HepG2 (cell line): ENCODE measurements around the gene MYL11. TPM values are rescaled to one million over a fixed set of nuclear protein-coding genes. Genes with fewer than 3 reads are reported as not detected.

Experiments used
- CAMTA2 ChIP-seq: sonication (generic); formaldehyde crosslinking; IDR thresholded peaks from 2 replicates; pipeline ENCODE4 v1.4.0; 2020; ENCODE audit warnings: mild to moderate bottlenecking, missing genetic modification reagents, borderline replicate concordance
- CSRNP2 ChIP-seq: sonication (generic); formaldehyde crosslinking; conservative IDR thresholded peaks from 2 replicates; pipeline ENCODE4 v1.8.0; 2022; ENCODE audit warnings: low read depth, missing genetic modification reagents
- E2F5 ChIP-seq: sonication (generic); formaldehyde crosslinking; conservative IDR thresholded peaks from 2 replicates; pipeline ENCODE4 v1.4.0; 2020; ENCODE audit warnings: missing genetic modification reagents
- HDAC2 ChIP-seq: sonication (generic); formaldehyde crosslinking; IDR thresholded peaks from 2 replicates; pipeline ENCODE4 v1.4.0; 2020; ENCODE audit warnings: missing genetic modification reagents
- HMGXB3 ChIP-seq: sonication (generic); formaldehyde crosslinking; IDR thresholded peaks from 2 replicates; pipeline ENCODE4 v1.4.0; 2020; ENCODE audit warnings: missing genetic modification reagents, borderline replicate concordance
- IRF9 ChIP-seq: sonication (generic); formaldehyde crosslinking; IDR thresholded peaks from 2 replicates; pipeline ENCODE4 v1.8.0; 2022; ENCODE audit warnings: missing genetic modification reagents, mild to moderate bottlenecking, borderline replicate concordance
- NFIC ChIP-seq: IDR thresholded peaks from 2 replicates; pipeline ENCODE4 v1.6.1; 2012; ENCODE audit warnings: mild to moderate bottlenecking, low read length, inconsistent platforms
- PLSCR1 ChIP-seq: sonication (generic); formaldehyde crosslinking; IDR thresholded peaks from 2 replicates; pipeline ENCODE4 v1.5.0; 2020; ENCODE audit warnings: missing genetic modification reagents, mild to moderate bottlenecking, borderline replicate concordance
- POLR2AphosphoS2 ChIP-seq: IDR thresholded peaks from 2 replicates; pipeline ENCODE4 v1.6.1; 2011; ENCODE audit warnings: low read depth, low read length, improper control_type of control experiment
- RAD21 ChIP-seq: fragments of 450-650 bp; formaldehyde crosslinking; IDR thresholded peaks from 2 replicates; pipeline ENCODE4 v1.5.0; 2020; ENCODE audit warnings: mild to moderate bottlenecking
- RAD51 ChIP-seq: fragments of 450-650 bp; IDR thresholded peaks from 2 replicates; pipeline ENCODE4 v1.6.1; 2016; ENCODE audit warnings: borderline replicate concordance
- SIN3A ChIP-seq: IDR thresholded peaks from 2 replicates; pipeline ENCODE4 v1.6.1; 2011; ENCODE audit warnings: low read depth, mild to moderate bottlenecking, control low read depth, low read length, borderline replicate concordance
- SMARCC2 ChIP-seq: fragments of 450-650 bp; IDR thresholded peaks from 2 replicates; pipeline ENCODE4 v1.6.1; 2017; ENCODE audit warnings: antibody characterized with exemption, mild to moderate bottlenecking
- SRSF4 ChIP-seq: fragments of 200-400 bp; formaldehyde crosslinking; IDR thresholded peaks from one replicate; pipeline ENCODE4 v1.6.1; 2018; ENCODE audit warnings: mild to moderate bottlenecking, low read depth, low read length, moderate library complexity; ENCODE audit not compliant: poor library complexity, severe bottlenecking
- THAP7 ChIP-seq: sonication (generic); formaldehyde crosslinking; IDR thresholded peaks from 2 replicates; pipeline ENCODE4 v1.8.1; 2023; ENCODE audit warnings: mild to moderate bottlenecking, missing genetic modification reagents
- U2AF1 ChIP-seq: fragments of 200-400 bp; formaldehyde crosslinking; optimal IDR thresholded peaks from 2 replicates; pipeline ENCODE3; 2017; ENCODE audit warnings: mild to moderate bottlenecking, low read depth, low read length
- ZIK1 ChIP-seq: sonication (generic); formaldehyde crosslinking; IDR thresholded peaks from 2 replicates; pipeline ENCODE4 v1.5.0; 2020; ENCODE audit warnings: mild to moderate bottlenecking, low read depth, missing genetic modification reagents, borderline replicate concordance
- ZNF432 ChIP-seq: sonication (generic); formaldehyde crosslinking; IDR thresholded peaks from 2 replicates; pipeline ENCODE4 v1.5.0; 2020; ENCODE audit warnings: missing genetic modification reagents, mild to moderate bottlenecking, borderline replicate concordance
- ZNF629 ChIP-seq: sonication (generic); formaldehyde crosslinking; conservative IDR thresholded peaks from 2 replicates; pipeline ENCODE4 v1.5.0; 2020; ENCODE audit warnings: missing genetic modification reagents
- polyA plus RNA-seq, 8 experiments: library from polyadenylated mRNA; depleted of rRNA in 3 of 8; stranded (reverse) in 7 of 8; unstranded in 1 of 8; fragments of >200 nt; fragmentation: Illumina TruSeq in 4 of 8; extraction: Trizol in 4 of 8; gene quantifications; 2 replicates each; pipeline versions ENCODE4 v1.2.1 to v1.2.3, GENCODE V29; 2011 to 2016; ENCODE audit warnings: low read depth in 4 of 8, missing spikeins in 1 of 8, mixed read lengths in 1 of 8; ENCODE audit not compliant: insufficient read depth in 1 of 8
- total RNA-seq, 5 experiments: library from RNA; depleted of rRNA; stranded (reverse); fragments of >200 nt; fragmentation: Illumina TruSeq; extraction: Trizol; gene quantifications; 2 replicates each; pipeline ENCODE4 v1.2.3, GENCODE V29; 2016; ENCODE audit warnings: low read depth in 1 of 5

The MYL11 gene
- total and polyA plus RNA-seq, 2 of the 13 experiments (the other 11 are each of a cell fraction or from before 2014, with no cell fraction given) = not detected

GRCh38 chr16:30395155-30395991 is 20.8 kb downstream of the MYL11 start, which contains the start of gene ZNF48 (continued):
- TF ChIP-seq IRF9 (CRISPR knock-in tag) = peak; percentile 81
- peak; percentile 54; the same call in 1 of the 2 replicates for TF ChIP-seq CAMTA2 (CRISPR knock-in tag)
- TF ChIP-seq THAP7 (CRISPR knock-in tag) = peak; percentile 77
- peak; percentile 46 for TF ChIP-seq HDAC2 (CRISPR knock-in tag)
- no peak for TF ChIP-seq SMARCC2
- no peak; the same call in 1 of the 2 replicates for TF ChIP-seq NFIC
- TF ChIP-seq HMGXB3 (CRISPR knock-in tag) = no peak; the same call in 1 of the 2 replicates
- TF ChIP-seq ZNF629 (CRISPR knock-in tag) = no peak; the same call in 1 of the 2 replicates
- TF ChIP-seq ZNF432 (CRISPR knock-in tag) = no peak
- no peak for TF ChIP-seq SRSF4
- TF ChIP-seq RAD51 = no peak
- peak; percentile 92 for TF ChIP-seq RAD21 (CRISPR knock-in tag)
- no peak; the same call in 1 of the 2 replicates for TF ChIP-seq E2F5 (CRISPR knock-in tag)
- 0 out of 2 replicates have a peak, but pooled peaks have one; percentile 40 for TF ChIP-seq ZIK1 (CRISPR knock-in tag)
- TF ChIP-seq PLSCR1 = no peak
- no peak for TF ChIP-seq U2AF1
- TF ChIP-seq SIN3A = peak; percentile 82
- TF ChIP-seq POLR2AphosphoS2 = no peak
- no peak; the same call in 1 of the 2 replicates for TF ChIP-seq CSRNP2 (CRISPR knock-in tag)
